Left kidney (tissue), 2 donors: ENCODE measurements around the gene EPN3. TPM values are rescaled to one million over a fixed set of nuclear protein-coding genes. Genes with fewer than 3 reads are reported as not detected.

Source experiments
- DNase-seq: peaks from one replicate; pipeline ENCODE4 v3.0.0-alpha.2; 2013
- polyA plus RNA-seq: library from polyadenylated mRNA; unstranded; fragments of 120-200 nt; gene quantifications from one replicate; pipeline ENCODE4 v1.2.1, GENCODE V29; 2013; ENCODE audit not compliant: insufficient read length

EPN3 gene
- polyA plus RNA-seq, 1 donor: 9.5 TPM

GRCh38 chr17:50534222-50534978 lies 1.9 kb downstream of the EPN3 start:
- DNase-seq: no peak

GRCh38 chr17:50534979-50535326 lies 2.4 kb downstream of the EPN3 start:
- DNase-seq: no peak

GRCh38 chr17:50535407-50535806 lies 2.9 kb downstream of the EPN3 start:
- DNase-seq: no peak

- DNase-seq: no peak
Observed at GRCh38 chr17:50536683-50537646, 4.4 kb downstream of the EPN3 start.

- no peak for DNase-seq
Observed at GRCh38 chr17:50537721-50538548, 5.4 kb downstream of the EPN3 start.

- no peak for DNase-seq
Observed at GRCh38 chr17:50538549-50539410, 6.2 kb downstream of the EPN3 start.

GRCh38 chr17:50539762-50540559 lies 7.4 kb downstream of the EPN3 start:
- DNase-seq: no peak

GRCh38 chr17:50540560-50541401 lies 8.2 kb downstream of the EPN3 start:
- no peak for DNase-seq

- DNase-seq: no peak
Observed at GRCh38 chr17:50541402-50541715, 8.8 kb downstream of the EPN3 start.

GRCh38 chr17:50541716-50542688 lies 9.5 kb downstream of the EPN3 start:
- peak; percentile 88 for DNase-seq

GRCh38 chr17:50542795-50543774 lies 10.6 kb downstream of the EPN3 start:
- DNase-seq: no peak

- DNase-seq: no peak
Observed at GRCh38 chr17:50544516-50544915, 12.0 kb downstream of the EPN3 start.

- DNase-seq: no peak
Observed at GRCh38 chr17:50545311-50545710, 12.8 kb downstream of the EPN3 start.

GRCh38 chr17:50546701-50547034 lies 14.1 kb downstream of the EPN3 start:
- no peak for DNase-seq

- DNase-seq: peak; percentile 87
Observed at GRCh38 chr17:50547035-50547735, 14.7 kb downstream of the EPN3 start, which contains the start of gene SPATA20. Gene SPATA20, plus strand, starts transcription at chr17:50547174. Its CDS starts 35 bp downstream, at chr17:50547209.

- no peak for DNase-seq
Observed at GRCh38 chr17:50547736-50548083, 15.2 kb downstream of the EPN3 start.

- no peak for DNase-seq
Observed at GRCh38 chr17:50548831-50549230, 16.3 kb downstream of the EPN3 start.
